NCI-H774 (cell line): ENCODE data around the gene TRAPPC2L.

ENCODE experiments used
- DNase-seq: peaks from one replicate; lab custom pipeline; 2025; lab: John Stamatoyannopoulos, UW

TRAPPC2L gene

GRCh38 chr16:88839745-88840599, 17.0 kb upstream of the TRAPPC2L start:
- no peak for DNase-seq

GRCh38 chr16:88840600-88841215, 16.2 kb upstream of the TRAPPC2L start:
- DNase-seq, result no peak

GRCh38 chr16:88841521-88842307, 15.2 kb upstream of the TRAPPC2L start:
- no peak for DNase-seq

- no peak for DNase-seq
Measured at GRCh38 chr16:88842308-88842756, 14.6 kb upstream of the TRAPPC2L start.

- DNase-seq, result no peak
Measured at GRCh38 chr16:88842806-88843205, 14.1 kb upstream of the TRAPPC2L start.

GRCh38 chr16:88843256-88843655, 13.7 kb upstream of the TRAPPC2L start:
- no peak for DNase-seq

GRCh38 chr16:88844419-88845036, 12.4 kb upstream of the TRAPPC2L start:
- no peak for DNase-seq

GRCh38 chr16:88846088-88846487, 10.8 kb upstream of the TRAPPC2L start:
- DNase-seq, result no peak

- no peak for DNase-seq
Measured at GRCh38 chr16:88847654-88848053, 9.3 kb upstream of the TRAPPC2L start.

GRCh38 chr16:88848557-88848956, 8.4 kb upstream of the TRAPPC2L start:
- DNase-seq, result no peak

- no peak for DNase-seq
Measured at GRCh38 chr16:88850531-88851199, 6.3 kb upstream of the TRAPPC2L start.

- DNase-seq, result no peak
Measured at GRCh38 chr16:88851616-88852015, 5.3 kb upstream of the TRAPPC2L start.

GRCh38 chr16:88853325-88853941, 3.5 kb upstream of the TRAPPC2L start:
- no peak for DNase-seq

- DNase-seq, result no peak
Measured at GRCh38 chr16:88854306-88855111, 2.4 kb upstream of the TRAPPC2L start.

- DNase-seq, result no peak
Measured at GRCh38 chr16:88855176-88855575, 1.8 kb upstream of the TRAPPC2L start.

- DNase-seq, result no peak
Measured at GRCh38 chr16:88855736-88856121, 1.2 kb upstream of the TRAPPC2L start.

GRCh38 chr16:88856122-88856827, 652 bp upstream of the TRAPPC2L start:
- no peak for DNase-seq

- no peak for DNase-seq
Measured at GRCh38 chr16:88857728-88858339, 907 bp downstream of the TRAPPC2L start.

GRCh38 chr16:88859381-88860091, 2.6 kb downstream of the TRAPPC2L start:
- DNase-seq, result no peak
